Stimulated activated CD4-positive, alpha-beta T cell treated with anti-CD3 and anti-CD28 coated beads, Interleukin-2, amount 100 ng/mL, for 4 hours (primary cell): ENCODE data around the gene JADE2.
"Not testable (repeated sequence)": the region's sequence is repeated elsewhere in the genome, so short reads cannot be mapped to it uniquely, and the experiment has no call there.

Source experiments
- DNase-seq: peaks from one replicate; pipeline ENCODE4 v3.0.0-alpha.2; 2020; ENCODE audit warnings: low read depth

The JADE2 gene

GRCh38 chr5:134552301-134552700 lies 26.8 kb downstream of the JADE2 start:
- DNase-seq: no peak

- DNase-seq: not testable (repeated sequence)
These were observed 27.2 kb downstream of the JADE2 start for GRCh38 chr5:134552716-134553115.

- no peak for DNase-seq
These were observed 28.4 kb downstream of the JADE2 start for GRCh38 chr5:134553821-134554267.

GRCh38 chr5:134554319-134555222 lies 29.1 kb downstream of the JADE2 start:
- peak; percentile 35 for DNase-seq

GRCh38 chr5:134555223-134555889 lies 29.9 kb downstream of the JADE2 start:
- no peak for DNase-seq

- DNase-seq: peak; percentile 75
These were observed 30.4 kb downstream of the JADE2 start for GRCh38 chr5:134555890-134556311.

GRCh38 chr5:134556588-134556987 lies 31.1 kb downstream of the JADE2 start:
- not testable (repeated sequence) for DNase-seq

- DNase-seq: no peak
These were observed 31.5 kb downstream of the JADE2 start for GRCh38 chr5:134556994-134557393.

- DNase-seq: no peak
These were observed 34.2 kb downstream of the JADE2 start for GRCh38 chr5:134559672-134560071.

- DNase-seq: no peak
These were observed 35.2 kb downstream of the JADE2 start for GRCh38 chr5:134560698-134561097.

- no peak for DNase-seq
These were observed 36.4 kb downstream of the JADE2 start for GRCh38 chr5:134561871-134562296.

GRCh38 chr5:134563221-134563620 lies 37.8 kb downstream of the JADE2 start:
- DNase-seq: no peak

GRCh38 chr5:134563962-134564361 lies 38.5 kb downstream of the JADE2 start:
- no peak for DNase-seq

- DNase-seq: no peak
These were observed 38.9 kb downstream of the JADE2 start for GRCh38 chr5:134564396-134564795.

GRCh38 chr5:134565791-134566740 lies 40.6 kb downstream of the JADE2 start:
- DNase-seq: no peak

GRCh38 chr5:134566741-134567221 lies 41.3 kb downstream of the JADE2 start:
- no peak for DNase-seq

- DNase-seq: no peak
These were observed 42.3 kb downstream of the JADE2 start for GRCh38 chr5:134567641-134568336.

GRCh38 chr5:134568337-134568700 lies 42.8 kb downstream of the JADE2 start:
- DNase-seq: no peak

GRCh38 chr5:134568761-134569695 lies 43.6 kb downstream of the JADE2 start:
- DNase-seq: no peak

- DNase-seq: no peak
These were observed 44.4 kb downstream of the JADE2 start for GRCh38 chr5:134569758-134570364.
